Aorta (tissue), 5 donors: ENCODE data around the gene PLAU. TPM values are rescaled to one million over a fixed set of nuclear protein-coding genes. Genes with fewer than 3 reads are reported as not detected.
"Not testable (repeated sequence)": the region's sequence is repeated elsewhere in the genome, so short reads cannot be mapped to it uniquely, and the experiment has no call there.

Experiments
- ATAC-seq: fragments of 200-7000 bp; cut with Tn5 transposase; one replicate; pipeline ENCODE4 v1.9.1; 2022; ENCODE audit warnings: moderate library complexity; ENCODE audit not compliant: low FRiP score
- DNase-seq, 2 donors: peaks; one replicate each; pipeline ENCODE4 v3.0.0-alpha.2; 2020
- H3K27ac ChIP-seq, 2 donors: one replicate each; pipeline ENCODE4 v1.5.1; 2013; ENCODE audit warnings: low read length in 2 of 2, mild to moderate bottlenecking in 2 of 2, moderate library complexity in 2 of 2, control low read depth in 1 of 2, inconsistent platforms in 1 of 2, low read depth in 1 of 2
- H3K27me3 ChIP-seq, 2 donors: one replicate each; pipeline ENCODE4 v1.6.1; 2013; ENCODE audit warnings: control low read depth in 1 of 2, low read length in 1 of 2, mild to moderate bottlenecking in 1 of 2, moderate library complexity in 1 of 2; ENCODE audit not compliant: insufficient read depth in 2 of 2, control insufficient read depth in 1 of 2
- H3K36me3 ChIP-seq, 2 donors: one replicate each; pipeline ENCODE4 v1.6.1; 2013; ENCODE audit warnings: control low read depth in 1 of 2, low read length in 1 of 2, mild to moderate bottlenecking in 1 of 2; ENCODE audit not compliant: insufficient read depth in 2 of 2, control insufficient read depth in 1 of 2
- H3K4me1 ChIP-seq, 2 donors: one replicate each; pipeline ENCODE4 v1.6.1; 2013; ENCODE audit warnings: low read length in 2 of 2, control low read depth in 1 of 2, mild to moderate bottlenecking in 1 of 2, moderate library complexity in 1 of 2; ENCODE audit not compliant: insufficient read depth in 2 of 2, control insufficient read depth in 1 of 2
- H3K4me3 ChIP-seq, 2 donors: one replicate each; pipeline ENCODE4 v1.5.1; 2013; ENCODE audit warnings: low read length in 2 of 2, control low read depth in 1 of 2, mild to moderate bottlenecking in 1 of 2
- H3K9me3 ChIP-seq: one replicate; pipeline ENCODE4 v1.6.1; 2013; ENCODE audit warnings: mild to moderate bottlenecking, low read length; ENCODE audit not compliant: control insufficient read depth
- WGBS, 2 donors: extraction: QIAGEN DNeasy Blood & Tissue Kit; methylation state at CpG; one replicate each; pipeline ENCODE4 v1.1.7; 2013; 5-methylcytosine and 5-hydroxymethylcytosine counted together
- intact Hi-C, 2 donors: fragments of 100-400 bp; cut with DNase I; formaldehyde crosslinking; loops; one replicate each; pipeline versions ENCODE4 v1.14.2 to v1.15.0; 2022
- polyA plus RNA-seq, 2 donors: library from polyadenylated mRNA; stranded (reverse); fragments of 200-250 nt; gene quantifications; one replicate each; pipeline ENCODE4 v1.2.3, GENCODE V29; 2013
- total RNA-seq, 2 donors: library from RNA; stranded (reverse); fragmentation: NEBNext Ultra II Directional; extraction: Animal tissue kit (Norgen Biotek cat#: 25700); gene quantifications; one replicate each; pipeline ENCODE4 v1.2.1, GENCODE V29; 2021
- donor health status: healthy with polysubstance abuse.
- donor health status: Bipolar disorder and iron deficiency.
- donor health status: DM: no; HTN: no; CAD: no.
- donor health status: DM: no; HTN: no; CAD: no.
- donor health status: DM: yes; HTN: yes; CAD: no.

PLAU gene
- total and polyA plus RNA-seq, 4 donors = 9.6 to 35.4 (median 23.6) TPM

GRCh38 chr10:73881221-73881919 lies 29.6 kb upstream of the PLAU start:
- 84 to 90% methylated on average over 3 of the region's 3 CpGs for WGBS, 2 donors
- ATAC-seq (no peak), DNase-seq (no peak)
- intact Hi-C loops = loop anchor here in 1 of 2 donors (10.0 kb wide), 2 partner anchors 203 to 233 kb away; no protein-coding TSS in a partner anchor
- H3K27me3 ChIP-seq = no peaks in the 10 kb centered on the region
- peaks cover 0 to 2% of the 10 kb centered on the region in 2 donors for H3K4me1 ChIP-seq
- no peaks in the 10 kb centered on the region for H3K36me3 ChIP-seq
- H3K9me3 ChIP-seq = no peaks in the 10 kb centered on the region
- no peak overlapping the region for H3K27ac ChIP-seq
- no peak overlapping the region for H3K4me3 ChIP-seq

- ATAC-seq = no peak
- Histone ChIP-seq H3K4me3 (no peak overlapping the region), H3K27ac (no peak overlapping the region), H3K27me3 (no peaks in the 10 kb centered on the region), H3K4me1 (peaks cover 2 to 4% of the 10 kb centered on the region in 2 donors), H3K9me3 (no peaks in the 10 kb centered on the region), H3K36me3 (no peaks in the 10 kb centered on the region)
- 81 to 94% methylated on average over 3 of the region's 3 CpGs for WGBS, 2 donors
- DNase-seq = no peak
- intact Hi-C loops = loop anchor here in 1 of 2 donors (10.0 kb wide), 2 partner anchors 201 to 231 kb away; no protein-coding TSS in a partner anchor
These were observed 26.9 kb upstream of the PLAU start for GRCh38 chr10:73884017-73884416.

DNA sequence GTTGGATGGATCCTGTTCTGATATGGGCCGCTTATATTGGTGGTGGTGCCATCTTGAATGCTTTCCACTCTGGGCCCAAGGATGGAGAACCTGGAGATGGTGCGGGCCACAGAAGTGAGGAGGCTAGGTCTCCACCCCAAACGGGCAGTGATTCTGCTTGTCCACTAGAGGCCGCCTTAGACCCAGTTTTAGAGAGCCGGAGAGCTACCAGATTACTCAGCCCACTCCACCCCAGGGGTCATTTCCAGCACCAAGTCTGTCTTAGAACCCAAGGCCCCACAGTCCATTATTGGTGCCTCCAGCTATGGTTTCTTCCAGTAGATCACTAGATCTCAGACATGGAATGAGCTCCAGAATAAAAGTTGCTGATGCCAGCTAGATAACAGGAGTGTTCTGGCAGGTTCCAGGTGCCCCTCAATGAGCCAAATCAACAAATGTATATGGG lies 24.8 kb upstream of the PLAU start:
- no peaks in the 10 kb centered on the region for H3K9me3 ChIP-seq
- no peaks in the 10 kb centered on the region for H3K27me3 ChIP-seq
- ATAC-seq = peak; percentile 90
- no peak overlapping the region for H3K4me3 ChIP-seq
- H3K27ac ChIP-seq = peak overlapping the region; percentile 92 to 93
- no peaks in the 10 kb centered on the region for H3K36me3 ChIP-seq
- peak; percentile 85 for DNase-seq
- peaks cover 2 to 4% of the 10 kb centered on the region in 2 donors for H3K4me1 ChIP-seq
- WGBS, 2 donors = 2 to 3% methylated on average over 5 of the region's 5 CpGs
- intact Hi-C loops = loop anchor here (1.0 to 10.0 kb wide), 7 partner anchors 25 to 349 kb away; partner anchors contain the start of gene PLAU (in 1 of the 2)

DNA sequence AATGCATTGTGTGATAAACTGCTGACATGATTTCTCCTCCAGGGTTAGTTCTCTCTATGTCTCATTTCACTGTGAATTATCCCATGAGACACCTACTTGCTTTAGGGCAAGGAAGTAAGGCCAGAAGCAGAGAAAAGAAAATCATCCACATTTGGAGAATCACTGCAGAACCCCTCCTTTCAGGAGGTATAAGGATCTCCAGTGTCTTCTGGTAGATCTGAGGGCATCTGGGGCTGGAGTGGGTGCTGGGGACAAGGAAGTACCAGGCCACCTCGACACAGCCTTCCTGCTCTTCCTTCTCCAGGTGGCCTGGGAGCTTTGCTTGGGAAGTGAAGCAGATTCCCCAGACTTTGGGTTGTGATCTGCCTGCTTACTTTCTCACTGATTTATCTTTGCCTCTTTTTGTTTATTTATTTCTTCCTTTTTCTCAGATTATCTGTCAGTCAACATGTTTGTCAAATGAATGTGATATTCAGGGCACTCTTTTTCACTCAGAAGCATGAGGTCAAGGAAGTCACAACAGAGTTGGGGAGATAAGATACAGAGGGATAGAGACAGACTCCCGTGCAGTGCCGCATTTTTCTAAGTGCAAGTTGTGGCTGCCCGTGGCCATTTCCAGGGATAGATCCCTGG lies 24.2 kb upstream of the PLAU start:
- no peak for ATAC-seq
- Histone ChIP-seq H3K36me3 (no peaks in the 10 kb centered on the region), H3K4me1 (peaks cover 2 to 4% of the 10 kb centered on the region in 2 donors), H3K9me3 (no peaks in the 10 kb centered on the region), H3K27me3 (no peaks in the 10 kb centered on the region), H3K4me3 (no peak overlapping the region), H3K27ac (peak overlapping the region; percentile 92 to 93)
- peak in 1 of 2 donors; percentile 37 for DNase-seq
- 1 to 12% methylated on average over 4 of the region's 4 CpGs for WGBS, 2 donors
- intact Hi-C loops = loop anchor here (1.0 to 10.0 kb wide), 7 partner anchors 24 to 348 kb away; partner anchors contain the start of gene PLAU (in 1 of the 2)

- WGBS, 2 donors = 3% methylated on average over 12 of the region's 12 CpGs
- no peak overlapping the region for H3K4me3 ChIP-seq
- ATAC-seq = peak; percentile 88
These were observed 23.5 kb upstream of the PLAU start for GRCh38 chr10:73887294-73888039.

GRCh38 chr10:73888514-73888913 lies 22.4 kb upstream of the PLAU start:
- DNase-seq (no peak), ATAC-seq (no peak)
- Histone ChIP-seq H3K9me3 (no peaks in the 10 kb centered on the region), H3K36me3 (no peaks in the 10 kb centered on the region), H3K4me1 (peaks cover 2 to 4% of the 10 kb centered on the region in 2 donors), H3K27ac (peak overlapping the region; percentile 44 to 78), H3K27me3 (no peaks in the 10 kb centered on the region), H3K4me3 (no peak overlapping the region)
- intact Hi-C loops = loop anchor here (5.0 to 10.0 kb wide), 3 partner anchors 194 to 226 kb away; no protein-coding TSS in a partner anchor
- 6 to 12% methylated on average over 5 of the region's 5 CpGs for WGBS, 2 donors

More at GRCh38 chr10:73887294-73888039, 23.5 kb upstream of the PLAU start:
- H3K36me3 ChIP-seq = no peaks in the 10 kb centered on the region
- peaks cover 2 to 4% of the 10 kb centered on the region in 2 donors for H3K4me1 ChIP-seq
- H3K27ac ChIP-seq = peak overlapping the region; percentile 92 to 93
- intact Hi-C loops = loop anchor here (2.0 to 10.0 kb wide), 6 partner anchors 23 to 347 kb away; partner anchors contain the start of gene PLAU (in 1 of the 2)
- H3K9me3 ChIP-seq = no peaks in the 10 kb centered on the region
- no peaks in the 10 kb centered on the region for H3K27me3 ChIP-seq
- peak; percentile 93 to 95 for DNase-seq

DNA sequence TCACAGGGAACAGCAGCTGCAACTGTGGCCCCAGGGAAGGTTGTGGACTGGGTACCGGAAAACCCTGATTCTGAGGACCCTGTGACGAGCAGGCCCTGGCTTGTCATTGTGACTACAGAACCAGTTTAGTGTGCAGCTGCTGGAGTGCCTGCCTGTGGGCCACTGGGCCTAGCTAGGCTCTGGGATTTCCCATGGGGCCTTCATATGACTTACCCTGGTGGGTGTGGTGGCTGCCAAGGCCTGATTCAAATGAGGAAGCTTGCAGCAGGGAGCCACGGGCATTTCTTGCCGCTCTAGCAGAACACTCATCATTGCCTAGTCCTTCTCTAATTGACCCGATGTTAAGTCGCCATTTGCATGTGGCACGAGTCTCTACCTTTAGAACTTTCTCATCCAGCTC lies 21.9 kb upstream of the PLAU start:
- Histone ChIP-seq H3K36me3 (no peaks in the 10 kb centered on the region), H3K9me3 (no peaks in the 10 kb centered on the region), H3K27ac (peak overlapping the region; percentile 44 to 78), H3K27me3 (no peaks in the 10 kb centered on the region), H3K4me3 (no peak overlapping the region), H3K4me1 (peaks cover 2 to 4% of the 10 kb centered on the region in 2 donors)
- intact Hi-C loops = loop anchor here (5.0 to 10.0 kb wide), 3 partner anchors 193 to 226 kb away; no protein-coding TSS in a partner anchor
- 25 to 33% methylated on average over 7 of the region's 7 CpGs for WGBS, 2 donors
- ATAC-seq (peak; percentile 73), DNase-seq (peak; percentile 86 to 92)

DNA sequence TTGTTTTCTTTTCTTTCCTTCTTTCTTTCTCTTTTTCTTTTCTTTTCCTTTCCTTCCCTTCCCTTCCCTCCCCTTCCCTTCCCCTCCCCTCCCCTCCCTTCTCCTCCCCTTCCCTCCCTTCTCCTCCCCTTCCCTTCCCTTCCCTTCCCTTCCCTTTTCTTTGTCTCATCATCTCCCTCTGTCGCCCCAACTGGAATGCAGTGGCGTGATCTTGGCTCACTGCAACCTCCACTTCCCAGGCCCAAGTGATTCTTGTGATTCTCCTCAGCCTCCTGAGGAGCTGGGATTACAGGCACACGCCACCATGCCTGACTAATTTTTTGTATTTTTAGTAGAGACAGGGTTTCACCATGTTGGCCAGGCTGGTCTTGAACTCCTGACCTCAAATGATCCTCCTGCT lies 21.5 kb upstream of the PLAU start:
- intact Hi-C loops = loop anchor here (5.0 to 10.0 kb wide), 3 partner anchors 193 to 225 kb away; no protein-coding TSS in a partner anchor
- H3K27ac ChIP-seq = peak overlapping the region in 1 of 2 donors; percentile 70
- not testable (repeated sequence) for H3K9me3 ChIP-seq, H3K27me3 ChIP-seq, H3K4me3 ChIP-seq, H3K4me1 ChIP-seq, ATAC-seq, H3K36me3 ChIP-seq
- 81 to 100% methylated on average over 2 to 3 of the region's 3 CpGs for WGBS, 2 donors
- DNase-seq = peak in 1 of 2 donors; percentile 24
